ENCODE data around the gene TRANK1. TPM values are rescaled to one million over a fixed set of nuclear protein-coding genes. Genes with fewer than 3 reads are reported as not detected.

The TRANK1 gene
- total and polyA plus RNA-seq, 12 donors: 5.0 to 28.0 (median 14.0) TPM

GRCh38 chr3:36786921-36787890 is 157.6 kb downstream of the TRANK1 start:
- H3K4me1 ChIP-seq (replicated peaks in 1 of 2): no peaks in the 10 kb centered on the region
- no peak overlapping the region for H3K27ac ChIP-seq
- H3K36me3 ChIP-seq (replicated peaks in 1 of 2): no peaks in the 10 kb centered on the region
- intact Hi-C loops (cut with DNase I): no loop called here
- TF ChIP-seq POLR2A (IDR thresholded peaks at IDR 0.05) (no peak), CTCF (IDR thresholded peaks at IDR 0.05) (no peak)
- no peak overlapping the region for H3K4me3 ChIP-seq
- 60 to 88% (median 76%) methylated on average over 3 of the region's 3 CpGs for WGBS, 4 donors
- no peaks in the 10 kb centered on the region for H3K9me3 ChIP-seq (replicated peaks in 1 of 3)
- peak in 2 of 7 donors; percentile 15 to 33 for DNase-seq
- no peaks in the 10 kb centered on the region for H3K27me3 ChIP-seq

DNA sequence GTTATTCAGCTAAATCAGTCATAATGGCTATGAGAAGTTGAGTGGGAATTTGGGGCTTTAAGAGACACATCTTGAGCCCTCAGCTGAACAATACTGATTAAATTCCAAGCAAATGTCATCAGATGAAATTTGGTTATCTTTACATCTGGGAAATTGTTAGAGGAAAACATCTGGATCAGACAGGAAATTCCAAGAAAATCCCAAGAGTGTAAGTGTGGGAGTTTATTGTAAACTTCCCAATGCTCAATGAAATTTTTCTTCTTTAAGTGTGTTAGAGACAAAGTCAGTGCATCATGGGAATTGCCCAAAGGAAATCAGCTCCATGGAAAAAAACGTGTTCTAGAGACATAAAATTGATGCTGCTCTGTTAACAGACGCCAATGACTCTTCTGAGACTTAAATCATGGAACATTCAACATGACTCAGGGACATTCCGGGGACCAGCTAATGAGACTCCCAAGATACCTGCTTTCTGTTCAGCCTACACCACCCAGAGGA is 160.7 kb downstream of the TRANK1 start:
- Histone ChIP-seq H3K9me3 (replicated peaks in 1 of 3) (no peaks in the 10 kb centered on the region), H3K36me3 (replicated peaks in 1 of 2) (no peaks in the 10 kb centered on the region), H3K27me3 (no peaks in the 10 kb centered on the region), H3K27ac (no peak overlapping the region), H3K4me1 (replicated peaks in 1 of 2) (no peaks in the 10 kb centered on the region), H3K4me3 (no peak overlapping the region)
- TF ChIP-seq CTCF (IDR thresholded peaks at IDR 0.05): no peak
- no peak for TF ChIP-seq POLR2A (IDR thresholded peaks at IDR 0.05)
- intact Hi-C loops (cut with DNase I): no loop called here
- no peak for DNase-seq
- 48 to 66% (median 56%) methylated on average over 3 of the region's 3 CpGs for WGBS, 4 donors

- no peaks in the 10 kb centered on the region for H3K9me3 ChIP-seq (replicated peaks in 1 of 3)
- TF ChIP-seq CTCF (IDR thresholded peaks at IDR 0.05) (no peak), POLR2A (IDR thresholded peaks at IDR 0.05) (no peak)
- no peaks in the 10 kb centered on the region for H3K27me3 ChIP-seq
- no peak for DNase-seq
- H3K27ac ChIP-seq: no peak overlapping the region
- H3K4me1 ChIP-seq (replicated peaks in 1 of 2): no peaks in the 10 kb centered on the region
- intact Hi-C loops (cut with DNase I): no loop called here
- no peak overlapping the region for H3K4me3 ChIP-seq
- H3K36me3 ChIP-seq (replicated peaks in 1 of 2): no peaks in the 10 kb centered on the region
- 70 to 80% (median 75%) methylated on average over 2 of the region's 2 CpGs for WGBS, 4 donors
Measured at GRCh38 chr3:36777424-36778218, 167.2 kb downstream of the TRANK1 start.

Small RNA genes within 50 kb of the gene (small RNA-seq; reads per million reads assigned to genes)
- 0 reads per million in 2 donors for gene RNU6ATAC4P

Other genes with a start within 250 kb of the TRANK1 start
- gene DCLK3, start 180.5 kb downstream of the TRANK1 start, total RNA-seq: 1 to 10 TPM in 1 of 9 donors, under 1 TPM in 2, not detected in 6; under 0.01 to 1.5 (median 0.28) TPM
- gene DCLK3, start 180.5 kb downstream of the TRANK1 start, polyA plus RNA-seq: under 1 TPM; 0.05 to 0.16 (median 0.13) TPM
- 10 to 100 TPM in 7 of 9 donors, 1 to 10 TPM in 2; 6.2 to 37.2 (median 22.2) TPM for gene EPM2AIP1, start 48.1 kb upstream of the TRANK1 start, total RNA-seq
- 10 to 100 TPM in 1 of 3 donors, 1 to 10 TPM in 2; 6.6 to 20.8 (median 6.7) TPM for gene EPM2AIP1, start 48.1 kb upstream of the TRANK1 start, polyA plus RNA-seq
- 100 to 1,000 TPM in 1 of 9 donors, 10 to 100 TPM in 8; 27.8 to 111 (median 33.7) TPM for gene MLH1, start 48.5 kb upstream of the TRANK1 start, total RNA-seq
- gene MLH1, start 48.5 kb upstream of the TRANK1 start, polyA plus RNA-seq: 10 to 100 TPM; 17.2 to 77.6 (median 19.7) TPM
- gene LRRFIP2, start 229.5 kb upstream of the TRANK1 start, total RNA-seq: 100 to 1,000 TPM in 1 of 9 donors, 10 to 100 TPM in 8; 34.2 to 161 (median 48.7) TPM
- gene LRRFIP2, start 229.5 kb upstream of the TRANK1 start, polyA plus RNA-seq: 10 to 100 TPM; 34.9 to 76.8 (median 39.4) TPM

Data from adrenal gland (tissue), 12 donors.